ENCODE results near the gene MIPEP. TPM values are rescaled to one million over a fixed set of nuclear protein-coding genes. Genes with fewer than 3 reads are reported as not detected.
"Not testable (repeated sequence)": the region's sequence is repeated elsewhere in the genome, so short reads cannot be mapped to it uniquely, and the experiment has no call there.

Gene MIPEP
- total RNA-seq, 2 donors from 2014 or later: 60.4 to 107 TPM

DNA sequence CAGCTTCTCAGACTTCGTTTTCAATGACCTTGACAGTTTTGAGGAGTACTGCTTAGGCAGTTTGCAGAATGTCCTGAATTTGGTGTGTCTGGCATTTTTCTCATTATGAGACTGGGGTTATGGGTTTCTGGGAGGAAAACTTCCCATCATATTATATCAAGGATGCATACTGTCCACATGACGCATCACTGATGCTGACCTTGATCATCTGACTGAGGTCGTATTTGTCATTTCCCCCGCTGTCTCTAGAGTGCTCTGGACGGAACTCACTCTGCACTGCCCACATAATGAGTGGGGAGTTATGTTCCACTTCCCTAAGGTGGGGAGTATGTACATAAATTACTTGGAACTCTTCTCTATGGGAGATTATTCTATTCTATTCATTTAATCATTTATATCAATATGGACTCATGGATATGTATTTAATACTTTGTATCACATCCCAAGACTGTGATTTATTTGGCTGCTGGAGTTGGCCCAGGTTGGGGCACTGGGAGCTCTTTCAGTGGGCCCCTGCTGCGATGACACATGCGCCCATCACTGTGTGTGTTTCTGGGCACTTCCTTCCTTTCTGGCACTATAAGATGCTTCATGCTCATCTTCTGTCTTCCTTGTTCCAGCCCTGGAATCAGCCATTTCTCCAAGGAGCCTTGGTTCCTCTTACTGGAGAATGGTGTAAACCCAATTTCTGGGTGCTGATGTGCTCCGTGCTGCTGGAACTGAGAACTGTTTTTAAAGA, 138.6 kb downstream of the MIPEP start:
- H3K27ac ChIP-seq: peak overlapping the region in 1 of 2 donors; percentile 17
- TF ChIP-seq, protein P1, sequence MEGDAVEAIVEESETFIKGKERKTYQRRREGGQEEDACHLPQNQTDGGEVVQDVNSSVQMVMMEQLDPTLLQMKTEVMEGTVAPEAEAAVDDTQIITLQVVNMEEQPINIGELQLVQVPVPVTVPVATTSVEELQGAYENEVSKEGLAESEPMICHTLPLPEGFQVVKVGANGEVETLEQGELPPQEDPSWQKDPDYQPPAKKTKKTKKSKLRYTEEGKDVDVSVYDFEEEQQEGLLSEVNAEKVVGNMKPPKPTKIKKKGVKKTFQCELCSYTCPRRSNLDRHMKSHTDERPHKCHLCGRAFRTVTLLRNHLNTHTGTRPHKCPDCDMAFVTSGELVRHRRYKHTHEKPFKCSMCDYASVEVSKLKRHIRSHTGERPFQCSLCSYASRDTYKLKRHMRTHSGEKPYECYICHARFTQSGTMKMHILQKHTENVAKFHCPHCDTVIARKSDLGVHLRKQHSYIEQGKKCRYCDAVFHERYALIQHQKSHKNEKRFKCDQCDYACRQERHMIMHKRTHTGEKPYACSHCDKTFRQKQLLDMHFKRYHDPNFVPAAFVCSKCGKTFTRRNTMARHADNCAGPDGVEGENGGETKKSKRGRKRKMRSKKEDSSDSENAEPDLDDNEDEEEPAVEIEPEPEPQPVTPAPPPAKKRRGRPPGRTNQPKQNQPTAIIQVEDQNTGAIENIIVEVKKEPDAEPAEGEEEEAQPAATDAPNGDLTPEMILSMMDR (IDR thresholded peaks at IDR 0.05): no peak
- no peaks in the 10 kb centered on the region for H3K9me3 ChIP-seq
- H3K4me3 ChIP-seq: no peak overlapping the region
- no peaks in the 10 kb centered on the region for H3K27me3 ChIP-seq
- DNase-seq (ENCODE audit: low spot score): no peak
- no peaks in the 10 kb centered on the region for H3K36me3 ChIP-seq
- peaks cover 0 to 20% of the 10 kb centered on the region in 2 donors for H3K4me1 ChIP-seq

DNA sequence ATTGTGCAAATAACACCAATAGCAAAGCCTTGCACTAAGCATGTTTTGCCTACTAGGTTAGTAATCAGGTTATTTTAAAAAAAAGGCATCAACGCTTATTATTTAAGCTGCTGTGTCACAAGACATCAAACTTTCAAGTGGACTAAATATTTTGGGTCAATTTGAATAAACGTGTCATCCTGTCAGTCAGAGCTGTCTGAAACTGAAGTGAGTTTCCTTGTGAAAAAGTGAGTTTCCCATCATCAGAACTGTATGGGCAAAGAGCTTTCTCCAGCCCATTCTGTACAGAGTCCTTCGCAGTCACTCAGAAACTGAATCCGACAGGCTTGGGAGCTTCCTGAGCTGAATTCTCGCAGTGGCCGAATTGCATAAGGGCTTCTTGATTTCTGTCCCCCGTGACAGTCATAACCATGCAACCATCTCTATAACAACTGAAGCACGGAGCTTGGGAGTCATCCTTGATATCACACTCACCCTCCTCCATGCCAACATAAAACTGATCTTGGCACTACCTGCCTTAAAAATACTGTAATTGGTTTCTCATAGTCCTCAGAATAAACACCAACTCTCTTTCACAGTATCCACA, 139.8 kb downstream of the MIPEP start:
- Histone ChIP-seq H3K4me1 (peaks cover 0 to 20% of the 10 kb centered on the region in 2 donors), H3K4me3 (no peak overlapping the region), H3K27ac (peak overlapping the region; percentile 17 to 32), H3K36me3 (no peaks in the 10 kb centered on the region), H3K27me3 (no peaks in the 10 kb centered on the region), H3K9me3 (no peaks in the 10 kb centered on the region)
- TF ChIP-seq, protein P1 (IDR thresholded peaks at IDR 0.05): no peak
- DNase-seq (ENCODE audit: low spot score): no peak

DNA sequence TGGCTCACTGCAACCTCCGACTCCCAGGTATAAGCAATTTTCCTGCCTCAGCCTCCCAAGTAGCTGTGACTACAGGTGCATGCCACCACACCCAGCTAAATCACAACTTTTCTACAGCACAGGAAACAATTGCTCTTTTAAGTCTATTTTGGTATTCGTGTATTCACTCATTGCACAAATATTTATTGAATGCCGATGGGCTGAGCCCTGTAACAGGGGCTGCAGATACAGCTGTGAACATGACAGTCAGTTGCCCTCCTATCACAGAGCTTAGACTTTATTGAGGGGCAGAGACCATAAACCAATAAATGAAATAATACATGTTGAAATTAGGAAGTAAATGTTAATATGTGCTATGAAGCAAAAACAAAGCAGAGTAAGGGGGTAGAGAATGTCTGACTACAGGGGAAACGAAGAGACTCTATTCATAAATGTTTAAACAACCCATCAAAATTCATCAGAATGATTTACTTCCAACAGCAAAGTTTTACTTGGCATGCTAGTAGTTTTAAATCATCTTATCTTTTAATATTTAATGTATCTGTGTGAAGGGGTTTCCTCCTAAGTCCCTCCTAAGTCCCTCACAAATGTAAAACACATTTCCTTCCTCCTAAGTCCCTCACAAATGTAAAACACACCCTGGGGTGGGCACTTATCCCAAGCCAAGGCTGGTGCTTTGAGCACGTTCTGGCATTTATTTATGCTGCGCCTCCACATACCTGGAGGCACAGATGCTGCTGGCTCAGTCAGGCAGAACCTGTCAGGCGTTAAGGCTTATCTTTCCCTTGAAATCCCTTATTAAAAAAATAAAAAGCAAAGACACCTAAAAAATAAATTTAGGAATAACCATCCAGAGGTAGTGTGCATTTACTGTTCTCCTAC, 140.8 kb downstream of the MIPEP start:
- TF ChIP-seq, protein P1 (IDR thresholded peaks at IDR 0.05): no peak
- Histone ChIP-seq H3K27me3 (no peaks in the 10 kb centered on the region), H3K4me1 (peaks cover 0 to 15% of the 10 kb centered on the region in 2 donors), H3K27ac (peak overlapping the region in 1 of 2 donors; percentile 17), H3K4me3 (no peak overlapping the region), H3K36me3 (no peaks in the 10 kb centered on the region), H3K9me3 (no peaks in the 10 kb centered on the region)
- no peak for DNase-seq (ENCODE audit: low spot score)

DNA sequence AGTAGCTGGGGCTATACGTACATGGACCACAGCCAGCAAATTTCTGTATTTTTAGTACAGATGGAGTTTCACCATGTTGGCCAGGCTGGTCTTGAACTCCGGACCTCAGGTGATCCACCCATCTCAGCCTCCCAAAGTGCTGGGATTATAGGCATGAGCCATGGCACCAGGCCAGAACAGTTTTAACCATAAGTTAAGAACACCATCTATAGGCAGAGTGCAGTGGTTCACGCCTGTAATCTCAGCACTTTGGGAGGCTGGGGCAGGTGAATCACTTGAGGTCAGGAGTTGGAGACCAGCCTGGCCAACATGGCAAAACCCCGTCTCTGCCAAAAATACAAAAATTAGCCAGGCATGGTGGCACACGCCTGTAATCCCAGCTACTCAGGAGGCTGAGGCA, 143.1 kb downstream of the MIPEP start:
- not testable (repeated sequence) for DNase-seq (ENCODE audit: low spot score); H3K9me3 ChIP-seq; H3K36me3 ChIP-seq; H3K27ac ChIP-seq; H3K4me3 ChIP-seq; H3K27me3 ChIP-seq
- H3K4me1 ChIP-seq: peaks cover 0 to 12% of the 10 kb centered on the region in 2 donors

DNA sequence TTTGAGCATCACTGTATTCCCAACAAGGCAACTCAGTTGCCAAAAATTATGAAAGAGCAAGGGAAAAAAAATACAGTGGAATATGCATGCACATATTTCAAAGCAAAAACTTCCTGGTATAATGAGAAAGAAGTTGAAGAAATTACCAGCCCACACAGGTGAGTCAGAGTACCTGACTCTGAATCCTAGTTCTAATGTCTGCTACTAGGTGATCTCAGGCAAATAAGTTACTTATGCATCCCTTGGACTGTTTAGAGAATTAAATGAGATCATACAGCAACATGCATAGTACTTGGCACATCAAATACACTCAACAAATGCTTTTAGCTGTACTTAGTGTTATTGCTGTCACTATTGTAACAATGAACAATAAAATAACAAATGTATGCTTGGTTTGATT, 144.9 kb downstream of the MIPEP start:
- DNase-seq (ENCODE audit: low spot score): no peak
- Histone ChIP-seq H3K4me3 (no peak overlapping the region), H3K4me1 (peaks cover 0 to 11% of the 10 kb centered on the region in 2 donors), H3K27me3 (no peaks in the 10 kb centered on the region), H3K9me3 (no peaks in the 10 kb centered on the region), H3K27ac (no peak overlapping the region), H3K36me3 (no peaks in the 10 kb centered on the region)
- TF ChIP-seq, protein P1 (IDR thresholded peaks at IDR 0.05): no peak
